NCI-H2171 (cell line): ENCODE measurements around the gene COQ6.
"Not testable (repeated sequence)": the region's sequence is repeated elsewhere in the genome, so short reads cannot be mapped to it uniquely, and the experiment has no call there.

ENCODE experiments used
- DNase-seq: peaks from one replicate; lab custom pipeline; 2025; lab: John Stamatoyannopoulos, UW

COQ6 gene

DNA sequence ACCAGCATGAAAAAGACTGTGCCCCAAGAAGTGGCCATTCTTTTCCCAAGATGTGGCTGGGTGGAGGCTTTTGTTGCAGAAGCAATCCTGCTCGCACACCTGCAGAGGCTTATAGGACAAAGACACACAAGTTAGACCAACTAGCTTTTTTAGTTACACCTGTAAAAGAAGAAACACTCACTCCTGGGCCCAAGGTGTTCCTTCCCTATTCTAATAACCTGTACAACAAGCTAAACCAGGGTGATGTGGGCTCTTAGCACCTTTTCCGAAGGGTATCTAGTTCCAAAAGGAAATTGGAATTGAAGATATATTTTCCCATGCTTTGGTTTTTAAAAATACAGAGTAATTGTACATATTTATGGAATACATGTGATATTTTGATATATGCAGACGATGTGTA, 38.0 kb downstream of the COQ6 start:
- DNase-seq: no peak

DNA sequence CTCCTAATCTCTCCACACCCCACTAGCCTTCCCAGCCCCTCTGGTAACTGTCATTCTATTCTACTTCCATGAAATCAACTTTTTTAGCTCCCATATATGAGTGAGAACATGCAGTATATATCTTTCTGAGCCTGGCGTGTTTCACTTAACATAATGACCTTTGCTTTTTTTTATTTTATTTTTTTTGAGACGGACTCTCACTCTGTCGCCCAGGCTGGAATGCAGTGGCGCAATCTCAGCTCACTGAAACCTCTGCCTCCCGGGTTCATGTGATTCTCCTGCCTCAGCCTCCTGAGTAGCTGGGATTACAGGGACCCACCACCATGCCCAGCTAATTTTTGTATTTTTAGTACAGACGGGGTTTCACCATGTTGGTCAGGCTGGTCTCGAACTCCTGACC, 38.6 kb downstream of the COQ6 start:
- DNase-seq: not testable (repeated sequence)

DNA sequence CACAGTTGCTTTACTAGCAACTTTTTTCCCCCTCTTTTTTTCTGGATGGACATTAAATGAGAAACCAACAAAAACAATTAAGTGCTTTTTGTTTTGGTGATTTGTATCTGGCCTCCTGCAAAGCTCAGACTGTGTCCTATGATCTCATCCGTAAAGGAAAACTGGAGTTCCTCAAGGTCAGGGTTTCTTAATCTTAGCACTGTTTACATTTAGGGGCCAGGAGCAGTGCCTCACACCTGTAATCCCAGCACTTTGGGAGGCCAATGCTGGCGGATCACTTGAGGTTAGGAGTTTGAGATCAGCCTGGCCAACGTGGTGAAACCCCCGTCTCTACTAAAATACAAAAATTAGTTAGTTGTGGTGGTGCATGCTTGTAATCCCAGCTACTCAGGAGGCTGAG, 41.0 kb downstream of the COQ6 start:
- no peak for DNase-seq

DNA sequence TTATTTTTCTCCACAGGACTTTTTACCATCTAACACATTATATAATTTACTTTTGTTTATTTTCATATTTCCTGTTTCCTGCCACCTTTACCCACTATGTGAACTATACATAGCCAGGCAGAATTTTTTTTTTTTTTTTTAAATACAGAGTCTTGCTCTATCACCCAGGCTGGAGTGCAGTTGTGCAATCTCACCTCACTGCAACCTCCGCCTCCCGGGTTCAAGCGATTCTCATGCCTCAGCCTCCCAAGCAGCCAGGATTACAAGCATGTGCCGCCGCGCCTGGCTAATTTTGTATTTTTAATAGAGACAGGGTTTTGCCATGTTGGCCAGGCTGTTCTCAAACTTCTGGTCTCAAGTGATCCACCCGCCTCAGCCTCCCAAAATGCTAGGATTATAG, 44.8 kb downstream of the COQ6 start:
- DNase-seq: not testable (repeated sequence)

DNA sequence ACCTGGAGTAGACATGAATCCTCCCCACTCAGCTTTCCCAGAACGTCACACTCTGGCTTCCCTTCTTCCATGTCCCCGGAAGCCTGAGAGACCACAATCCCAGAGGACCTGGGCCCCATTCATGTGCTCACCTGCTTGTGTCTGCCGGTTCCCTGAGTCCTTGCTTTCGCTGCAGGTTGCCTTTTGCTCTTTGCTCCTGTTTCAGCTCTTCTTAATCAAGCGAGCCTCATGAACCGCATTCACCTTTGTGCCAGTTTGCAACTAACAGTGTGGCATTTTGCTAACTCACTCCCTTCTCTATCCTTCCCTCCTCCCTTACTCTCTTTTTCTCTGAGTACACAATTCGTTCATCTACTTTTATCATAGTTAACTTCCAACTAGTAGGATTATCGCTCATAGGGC, 45.9 kb downstream of the COQ6 start:
- DNase-seq: no peak

DNA sequence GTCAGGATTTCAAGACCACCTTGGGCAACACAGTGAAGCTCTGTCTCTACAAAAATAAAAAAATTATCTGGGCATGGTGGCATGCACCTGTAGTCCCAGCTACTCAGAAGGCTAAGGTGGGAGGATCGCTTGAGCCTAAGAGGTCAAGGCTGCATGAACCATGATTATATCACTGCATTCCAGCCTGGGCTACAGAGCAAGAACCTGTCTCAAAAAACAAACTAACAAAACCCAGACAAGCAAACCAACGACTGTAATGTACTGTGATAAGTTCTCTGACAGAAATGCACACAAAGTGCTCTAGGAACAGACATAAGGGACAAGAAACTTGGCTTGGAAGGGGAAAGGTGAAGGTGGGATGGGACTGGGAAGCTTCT, 46.6 kb downstream of the COQ6 start:
- DNase-seq: no peak

DNA sequence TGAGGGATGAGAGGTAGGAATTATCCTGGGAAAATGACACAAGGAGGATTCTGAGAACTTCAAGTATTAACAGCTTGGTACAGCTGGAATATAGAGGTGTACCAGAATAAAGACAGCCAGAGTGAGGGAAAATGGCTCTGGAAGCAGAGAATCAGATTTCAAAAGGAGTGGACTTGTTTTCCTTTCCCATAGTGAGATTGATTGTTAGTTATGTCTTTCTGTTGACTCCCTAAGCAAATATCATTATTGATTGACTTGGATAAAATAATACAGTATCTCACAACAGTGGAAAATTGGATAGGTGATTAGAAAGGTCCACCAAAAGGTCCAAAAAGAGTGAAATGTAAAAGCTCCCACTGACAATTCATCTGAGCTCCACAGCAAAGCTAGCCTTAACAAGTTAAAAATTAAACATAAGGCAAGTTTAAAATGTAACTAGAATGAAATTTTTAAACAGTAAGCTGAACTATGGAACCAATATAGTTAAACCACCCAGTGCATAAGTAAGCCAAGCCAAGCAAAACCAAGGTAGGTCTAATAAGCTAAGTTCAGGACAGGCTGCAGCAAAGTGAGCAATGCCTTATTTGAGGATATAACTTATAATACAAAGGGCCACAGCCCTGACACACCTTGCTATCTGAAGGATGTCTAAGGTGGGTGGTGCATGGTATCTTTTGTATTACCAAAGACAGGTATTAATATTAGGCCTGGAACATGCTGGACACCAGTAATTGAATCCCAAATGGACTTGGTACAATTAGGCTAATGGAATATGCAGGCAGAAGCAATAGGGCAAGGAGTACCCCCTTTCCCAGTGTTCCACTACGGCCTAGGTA, 47.2 kb downstream of the COQ6 start:
- DNase-seq: no peak

DNA sequence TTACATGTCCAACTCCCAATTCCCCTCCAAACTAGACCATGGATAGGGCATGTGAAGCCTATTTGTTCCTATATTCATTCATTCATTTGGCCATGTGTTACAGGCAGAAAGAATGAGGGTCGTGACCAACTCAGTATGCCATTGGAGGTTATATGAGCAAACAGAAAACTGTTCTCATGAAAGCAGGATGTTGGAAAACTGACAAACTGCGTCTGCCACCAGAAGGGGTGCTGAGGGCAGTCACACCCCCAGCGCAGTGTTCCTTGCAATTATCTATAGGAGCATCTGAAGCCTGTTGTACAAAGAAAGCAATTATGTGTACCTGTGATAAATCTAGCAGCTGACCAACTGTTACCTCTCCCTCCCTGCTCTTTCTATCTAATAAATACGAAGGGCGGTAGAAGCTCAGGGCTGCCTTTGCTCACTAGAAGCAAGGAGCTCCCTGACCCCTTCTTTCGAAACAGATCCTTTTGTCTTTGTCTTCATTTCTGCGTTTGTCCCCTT, 47.9 kb downstream of the COQ6 start:
- DNase-seq: no peak

DNA sequence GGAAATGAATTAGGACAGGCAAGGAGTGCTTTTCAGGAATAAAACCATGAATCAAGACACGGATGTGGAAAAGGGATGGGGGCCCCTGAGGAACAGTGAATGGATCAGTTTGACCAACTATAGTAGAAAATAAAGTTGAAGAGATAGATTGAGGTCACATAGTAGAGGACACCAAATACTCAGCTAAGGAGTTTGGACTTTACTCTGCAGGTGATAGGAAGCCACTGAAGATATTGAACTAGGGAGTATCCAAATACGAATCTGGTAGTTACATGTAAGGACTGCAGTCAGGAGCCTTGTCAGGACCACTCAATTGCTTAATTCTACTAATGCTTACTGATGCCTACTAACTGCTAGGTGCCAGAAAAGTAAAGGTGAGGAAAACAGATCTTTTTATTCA, 48.6 kb downstream of the COQ6 start:
- no peak for DNase-seq

DNA sequence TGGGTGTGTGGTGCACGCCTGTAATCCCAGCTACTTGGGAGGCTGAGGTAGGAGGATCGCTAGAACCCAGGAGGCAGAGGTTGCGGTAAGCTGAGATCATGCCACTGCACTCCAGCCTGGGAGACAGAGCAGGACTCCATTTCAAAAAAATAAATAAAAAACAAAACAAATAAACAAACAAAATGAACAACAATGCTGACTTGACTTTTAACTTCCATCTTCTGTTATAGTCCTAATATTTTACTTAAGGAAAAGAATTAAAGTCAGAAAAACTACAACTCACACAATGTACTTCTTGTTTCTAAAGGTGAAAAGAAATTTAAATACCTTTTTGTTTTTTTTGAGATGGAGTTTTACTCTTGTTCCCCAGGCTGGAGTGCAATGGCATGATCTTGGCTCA, 55.6 kb downstream of the COQ6 start:
- DNase-seq: not testable (repeated sequence)

DNA sequence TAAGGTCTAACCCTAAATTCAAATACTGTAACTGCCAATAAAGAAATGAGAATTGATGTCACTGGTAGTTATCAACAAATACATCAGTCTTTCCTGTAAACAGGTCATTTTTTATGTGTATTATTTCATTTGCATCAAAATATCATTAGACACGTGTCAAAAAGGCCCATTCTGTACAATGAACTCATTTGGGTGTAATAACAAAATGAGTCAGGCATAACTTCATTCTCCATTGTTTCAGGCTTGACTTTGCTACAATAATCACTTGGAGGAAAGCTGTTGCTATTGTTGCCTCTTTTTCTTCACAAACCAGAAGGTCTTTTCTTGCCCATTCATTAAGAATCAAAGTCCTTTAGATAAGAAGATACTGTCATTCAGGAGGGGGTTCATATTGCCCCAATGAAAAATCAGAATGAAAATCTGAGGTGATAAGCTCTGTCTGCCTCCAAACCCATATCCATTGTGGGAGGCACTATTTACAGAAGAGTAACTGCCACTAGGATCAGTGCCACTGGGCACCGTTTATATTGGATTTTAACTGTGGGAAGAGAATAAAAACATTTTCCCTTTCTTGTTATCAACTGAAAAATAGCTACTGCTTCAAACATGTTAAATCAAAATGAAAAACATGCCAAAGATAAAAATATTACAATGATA, 58.9 kb downstream of the COQ6 start:
- no peak for DNase-seq
